KMS-11 (cell line): ENCODE results near the gene GJB5.

Experiments used
- H2AFZ ChIP-seq: fragments of 200-600 bp; sonication (generic); 2 replicates; pipeline ENCODE4 v1.6.1; 2016; ENCODE audit warnings: antibody characterized with exemption, mixed run types, low read depth
- H3K27ac ChIP-seq: fragments of 200-600 bp; sonication (generic); 2 replicates; pipeline ENCODE4 v1.6.1; 2016; ENCODE audit warnings: mild to moderate bottlenecking, mixed run types
- H3K27me3 ChIP-seq: fragments of 200-600 bp; sonication (generic); 2 replicates; pipeline ENCODE4 v1.6.1; 2017; ENCODE audit warnings: mild to moderate bottlenecking, low read depth, mixed run types, moderate library complexity; ENCODE audit not compliant: insufficient read depth
- H3K36me3 ChIP-seq: fragments of 200-600 bp; sonication (generic); 2 replicates; pipeline ENCODE4 v1.6.1; 2017; ENCODE audit warnings: mild to moderate bottlenecking, mixed run types; ENCODE audit not compliant: insufficient read depth
- H3K4me1 ChIP-seq: fragments of 200-600 bp; sonication (generic); 2 replicates; pipeline ENCODE4 v1.6.1; 2016; ENCODE audit warnings: mild to moderate bottlenecking, low read depth, mixed run types; ENCODE audit not compliant: poor library complexity, severe bottlenecking
- H3K4me2 ChIP-seq: fragments of 200-600 bp; sonication (generic); 2 replicates; pipeline ENCODE4 v1.7.0; 2016; ENCODE audit warnings: mild to moderate bottlenecking, mixed run types
- H3K4me3 ChIP-seq: fragments of 200-600 bp; sonication (generic); IDR thresholded peaks from 2 replicates; pipeline ENCODE4 v1.6.1; 2017; ENCODE audit warnings: low read depth, low read length, mixed read lengths; ENCODE audit not compliant: insufficient read depth
- H3K79me2 ChIP-seq: fragments of 200-600 bp; sonication (generic); 2 replicates; pipeline ENCODE4 v1.6.1; 2016; ENCODE audit warnings: low read depth, mixed run types; ENCODE audit not compliant: insufficient read depth
- H3K9ac ChIP-seq: fragments of 200-600 bp; sonication (generic); 2 replicates; pipeline ENCODE4 v1.6.1; 2016; ENCODE audit warnings: mild to moderate bottlenecking, mixed run types
- H4K20me1 ChIP-seq: fragments of 200-600 bp; sonication (generic); 2 replicates; pipeline ENCODE4 v1.6.1; 2016; ENCODE audit warnings: mild to moderate bottlenecking, mixed run types; ENCODE audit not compliant: insufficient read depth
- TF ChIP-seq, protein P1 (sequence below): fragments of 200-600 bp; sonication (generic); conservative IDR thresholded peaks from 2 replicates; pipeline ENCODE4 v1.6.1; 2017; ENCODE audit warnings: low read depth, mild to moderate bottlenecking, antibody characterized with exemption, low read length, moderate library complexity, mixed read lengths

The GJB5 gene

GRCh38 chr1:34747638-34747941, 7.3 kb upstream of the GJB5 start:
- TF ChIP-seq, protein P1, sequence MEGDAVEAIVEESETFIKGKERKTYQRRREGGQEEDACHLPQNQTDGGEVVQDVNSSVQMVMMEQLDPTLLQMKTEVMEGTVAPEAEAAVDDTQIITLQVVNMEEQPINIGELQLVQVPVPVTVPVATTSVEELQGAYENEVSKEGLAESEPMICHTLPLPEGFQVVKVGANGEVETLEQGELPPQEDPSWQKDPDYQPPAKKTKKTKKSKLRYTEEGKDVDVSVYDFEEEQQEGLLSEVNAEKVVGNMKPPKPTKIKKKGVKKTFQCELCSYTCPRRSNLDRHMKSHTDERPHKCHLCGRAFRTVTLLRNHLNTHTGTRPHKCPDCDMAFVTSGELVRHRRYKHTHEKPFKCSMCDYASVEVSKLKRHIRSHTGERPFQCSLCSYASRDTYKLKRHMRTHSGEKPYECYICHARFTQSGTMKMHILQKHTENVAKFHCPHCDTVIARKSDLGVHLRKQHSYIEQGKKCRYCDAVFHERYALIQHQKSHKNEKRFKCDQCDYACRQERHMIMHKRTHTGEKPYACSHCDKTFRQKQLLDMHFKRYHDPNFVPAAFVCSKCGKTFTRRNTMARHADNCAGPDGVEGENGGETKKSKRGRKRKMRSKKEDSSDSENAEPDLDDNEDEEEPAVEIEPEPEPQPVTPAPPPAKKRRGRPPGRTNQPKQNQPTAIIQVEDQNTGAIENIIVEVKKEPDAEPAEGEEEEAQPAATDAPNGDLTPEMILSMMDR, result no peak
- Histone ChIP-seq H3K27me3 (no peaks in the 10 kb centered on the region), H3K27ac (no peak overlapping the region), H4K20me1 (no peaks in the 10 kb centered on the region), H3K4me2 (no peak overlapping the region), H2AFZ (no peak overlapping the region), H3K4me1 (no peaks in the 10 kb centered on the region), H3K4me3 (no peak overlapping the region), H3K9ac (no peak overlapping the region), H3K36me3 (no peaks in the 10 kb centered on the region), H3K79me2 (no peaks in the 10 kb centered on the region)

DNA sequence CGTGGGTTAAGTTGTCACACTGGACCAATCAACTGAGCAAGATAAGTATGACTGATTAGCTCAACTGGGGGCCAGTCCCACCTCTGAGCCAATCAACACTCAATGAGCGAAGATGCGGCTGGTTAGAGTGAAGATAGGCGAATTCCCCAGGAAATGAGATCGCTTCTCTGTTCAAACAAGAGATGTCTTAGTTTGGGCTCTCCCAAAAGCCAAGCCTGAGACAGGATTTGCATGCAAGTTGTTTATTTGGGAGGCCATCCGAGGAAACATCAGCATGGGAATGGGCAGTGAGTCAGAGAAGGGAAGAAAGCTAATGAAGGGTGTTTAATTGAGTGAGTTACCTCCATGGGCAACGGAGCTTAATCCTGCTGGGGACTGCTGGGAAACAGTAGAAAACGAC, 4.9 kb upstream of the GJB5 start:
- H3K79me2 ChIP-seq, result no peaks in the 10 kb centered on the region
- no peak overlapping the region for H3K9ac ChIP-seq
- no peak overlapping the region for H3K4me3 ChIP-seq
- H2AFZ ChIP-seq, result no peak overlapping the region
- H3K27me3 ChIP-seq, result no peaks in the 10 kb centered on the region
- no peaks in the 10 kb centered on the region for H3K36me3 ChIP-seq
- H3K27ac ChIP-seq, result no peak overlapping the region
- H3K4me1 ChIP-seq, result no peaks in the 10 kb centered on the region
- no peak overlapping the region for H3K4me2 ChIP-seq
- no peaks in the 10 kb centered on the region for H4K20me1 ChIP-seq
- TF ChIP-seq, protein P1, result no peak

GRCh38 chr1:34750610-34751009, 4.2 kb upstream of the GJB5 start:
- no peak overlapping the region for H3K9ac ChIP-seq
- no peaks in the 10 kb centered on the region for H3K36me3 ChIP-seq
- no peak overlapping the region for H3K4me2 ChIP-seq
- H3K4me3 ChIP-seq, result no peak overlapping the region
- H3K4me1 ChIP-seq, result no peaks in the 10 kb centered on the region
- H3K27ac ChIP-seq, result no peak overlapping the region
- TF ChIP-seq, protein P1, result no peak
- H3K27me3 ChIP-seq, result no peaks in the 10 kb centered on the region
- no peaks in the 10 kb centered on the region for H4K20me1 ChIP-seq
- H2AFZ ChIP-seq, result no peak overlapping the region
- H3K79me2 ChIP-seq, result no peaks in the 10 kb centered on the region

DNA sequence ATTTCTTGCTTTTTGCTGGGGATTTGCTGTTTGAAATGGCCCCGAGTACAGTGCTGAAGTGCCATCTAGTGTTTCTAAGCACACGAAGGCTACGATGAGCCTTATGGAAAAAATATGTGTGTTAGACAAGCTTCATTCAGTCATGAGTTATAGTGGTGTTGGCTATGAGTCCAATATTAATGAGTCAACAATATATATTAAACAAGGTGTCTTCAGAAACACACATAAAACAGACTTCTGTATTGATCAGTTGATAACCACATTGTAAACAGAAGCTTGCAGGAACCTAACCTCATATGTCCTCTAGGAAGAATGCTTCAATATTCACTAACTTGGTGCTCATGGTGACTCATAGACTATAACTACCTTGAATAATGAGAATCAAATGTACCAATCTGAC, 1.7 kb upstream of the GJB5 start:
- Histone ChIP-seq H2AFZ (no peak overlapping the region), H3K4me2 (no peak overlapping the region), H3K36me3 (no peaks in the 10 kb centered on the region), H3K4me1 (no peaks in the 10 kb centered on the region), H3K27me3 (no peaks in the 10 kb centered on the region), H3K4me3 (no peak overlapping the region), H4K20me1 (no peaks in the 10 kb centered on the region), H3K9ac (no peak overlapping the region), H3K79me2 (no peaks in the 10 kb centered on the region), H3K27ac (no peak overlapping the region)
- TF ChIP-seq, protein P1, result no peak

DNA sequence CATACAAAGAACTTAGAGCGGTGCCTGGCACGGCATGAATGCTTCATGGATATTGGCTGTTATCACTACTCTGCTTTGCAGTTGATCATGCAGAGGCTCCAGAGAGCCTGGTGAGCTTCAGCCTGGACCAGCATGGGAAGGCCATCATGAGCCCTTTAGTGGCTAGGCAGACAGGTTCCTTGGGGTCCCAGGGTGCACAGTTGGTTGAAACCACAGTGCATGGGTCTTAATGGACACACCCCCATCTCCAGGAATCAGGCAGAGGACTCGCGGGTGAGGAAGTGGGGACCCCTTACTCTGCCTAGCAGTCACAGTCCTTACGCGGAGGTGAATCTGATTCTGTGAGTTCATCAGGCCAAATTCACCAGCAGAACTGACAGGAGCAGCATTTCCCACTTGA, 1.1 kb downstream of the GJB5 start:
- TF ChIP-seq, protein P1, result no peak
- H4K20me1 ChIP-seq, result no peaks in the 10 kb centered on the region
- no peak overlapping the region for H3K4me2 ChIP-seq
- H3K36me3 ChIP-seq, result no peaks in the 10 kb centered on the region
- H3K9ac ChIP-seq, result no peak overlapping the region
- no peaks in the 10 kb centered on the region for H3K79me2 ChIP-seq
- H3K27me3 ChIP-seq, result no peaks in the 10 kb centered on the region
- no peak overlapping the region for H2AFZ ChIP-seq
- no peaks in the 10 kb centered on the region for H3K4me1 ChIP-seq
- no peak overlapping the region for H3K27ac ChIP-seq
- no peak overlapping the region for H3K4me3 ChIP-seq
